Heart right ventricle (tissue), 16 donors: ENCODE data around the gene GFRA4. TPM values are rescaled to one million over a fixed set of nuclear protein-coding genes. Genes with fewer than 3 reads are reported as not detected.

Experiments
- ATAC-seq, 8 donors: fragments of 200-7000 bp; cut with Tn5 transposase; one replicate each; pipeline ENCODE4 v1.9.1; 2020; ENCODE audit warnings: mild to moderate bottlenecking in 8 of 8, moderate library complexity in 8 of 8, moderate number of reproducible peaks in 1 of 8
- DNase-seq, 2 donors: peaks; one replicate each; pipeline ENCODE4 v3.0.0-alpha.2; 2020
- H3K27ac ChIP-seq, 10 donors: fragments of 200-600 bp; sonication (generic) in 2 of 10; one replicate each; pipeline versions ENCODE4 v1.5.0 to v1.8.0; 2020 to 2022; ENCODE audit warnings: mild to moderate bottlenecking in 3 of 10
- H3K27me3 ChIP-seq, 7 donors: fragments of 200-600 bp; one replicate each; pipeline ENCODE4 v1.8.0; 2021 to 2022; ENCODE audit warnings: mild to moderate bottlenecking in 2 of 7
- H3K36me3 ChIP-seq, 9 donors: fragments of 200-600 bp; sonication (generic) in 1 of 9; one replicate each; pipeline versions ENCODE4 v1.5.0 to v1.8.0; 2020 to 2022; ENCODE audit warnings: mild to moderate bottlenecking in 2 of 9
- H3K4me1 ChIP-seq, 9 donors: fragments of 200-600 bp; sonication (generic) in 1 of 9; one replicate each; pipeline versions ENCODE4 v1.5.0 to v1.8.0; 2020 to 2022; ENCODE audit warnings: mild to moderate bottlenecking in 4 of 9
- H3K4me3 ChIP-seq, 10 donors: fragments of 200-600 bp; sonication (generic) in 2 of 10; one replicate each; pipeline versions ENCODE4 v1.5.0 to v1.8.0; 2020 to 2022; ENCODE audit warnings: mild to moderate bottlenecking in 7 of 10, moderate library complexity in 2 of 10
- H3K9me3 ChIP-seq, 11 donors: fragments of 200-600 bp in 10 of 11; sonication (generic) in 2 of 11; one replicate each; pipeline versions ENCODE4 v1.5.0 to v1.8.0; 2013 to 2022; ENCODE audit warnings: mild to moderate bottlenecking in 2 of 11, control low read depth in 1 of 11, moderate library complexity in 1 of 11
- WGBS, 2 donors: extraction: QIAGEN DNeasy Blood & Tissue Kit; methylation state at CpG; one replicate each; pipeline ENCODE4 v1.1.7; 2013; ENCODE audit warnings: inconsistent platforms in 1 of 2; 5-methylcytosine and 5-hydroxymethylcytosine counted together
- intact Hi-C, 10 donors: fragments of 100-400 bp; cut with DNase I; formaldehyde crosslinking; loops; one replicate each; pipeline versions ENCODE4 v1.11.1 to v1.14.2; 2022
- polyA plus RNA-seq, 2 donors: library from polyadenylated mRNA; stranded (reverse); fragments of 200-250 nt; gene quantifications; one replicate each; pipeline ENCODE4 v1.2.3, GENCODE V29; 2013
- total RNA-seq, 10 donors: library from RNA; stranded (reverse); fragmentation: NEBNext Ultra II Directional in 3 of 10; extraction: Animal tissue kit (Norgen Biotek cat#: 25700) in 3 of 10; gene quantifications; one replicate each; pipeline versions ENCODE4 v1.2.1 to v1.2.4, GENCODE V29; 2021 to 2023
- TF ChIP-seq, protein P1 (sequence below), 9 donors: fragments of 200-600 bp; sonication (generic) in 2 of 9; IDR thresholded peaks; one replicate each; pipeline versions ENCODE4 v1.5.0 to v1.8.0; 2021 to 2022; ENCODE audit warnings: antibody characterized with exemption in 9 of 9, mild to moderate bottlenecking in 5 of 9, moderate library complexity in 1 of 9
- donor health status: Arrhythmogenic right ventricular cardiomyopathy.
- donor health status: ischemic (EF 13 %, LVEDD 7.1; RV severe dilation, severe dysfunction).
- donor health status: healthy with polysubstance abuse.
- donor health status: DM: no; HTN: yes; CAD: no.
- donor health status: DM: no; HTN: no; CAD: no.
- donor health status: ischemic (EF 25% LVEDD 6.9; RV normal size, moderate dysfunction).
- donor health status: ischemic (EF 25% LVEDD 5.7; RV mildly dilated, moderate dysfunction).
- donor health status: healthy.
- donor health status: DM: yes; HTN: yes; CAD: no.
- donor health status: Ischemic cardiomyopathy.
- donor health status: ischemic (EF 35%, LVEDD 5.7; RV mildly dilated, moderate dysfunction).
- donor health status: nonischemic (EF 11% LVEDD 7.7; RV severe dilation, severe dysfunction).
- donor health status: DM: yes; HTN: yes; CAD: no.
- donor health status: PGD.
- donor health status: ischemic (EF 29% LVEDD 5.4; RV normal size, mild dysfunction).
- donor health status: nonischemic (EF 23%, LVEDD 6.1; RV moderate dilation, normal function).

GFRA4 gene
- total and polyA plus RNA-seq, 12 donors: not detected

DNA sequence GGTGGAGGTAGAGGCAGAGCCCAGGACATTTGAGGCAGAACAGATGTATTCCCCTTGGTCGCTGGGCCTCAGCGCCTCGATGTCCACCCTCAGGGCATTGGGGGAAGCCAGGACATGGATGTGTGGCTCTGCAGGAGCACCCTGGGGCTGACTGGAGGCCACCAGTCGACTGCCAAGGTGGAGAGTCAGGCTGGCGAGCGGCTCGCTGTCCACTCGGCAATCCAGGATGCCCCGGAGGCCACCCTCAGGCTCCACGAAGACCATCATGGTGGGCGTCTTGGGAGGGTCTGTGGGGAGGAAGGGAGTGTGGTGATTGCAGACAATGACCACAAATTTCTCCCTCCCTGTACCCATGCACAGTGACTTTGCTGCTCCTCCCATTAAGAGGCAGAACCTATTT, 26.8 kb upstream of the GFRA4 start:
- H3K4me3 ChIP-seq: no peak overlapping the region
- TF ChIP-seq, protein P1, sequence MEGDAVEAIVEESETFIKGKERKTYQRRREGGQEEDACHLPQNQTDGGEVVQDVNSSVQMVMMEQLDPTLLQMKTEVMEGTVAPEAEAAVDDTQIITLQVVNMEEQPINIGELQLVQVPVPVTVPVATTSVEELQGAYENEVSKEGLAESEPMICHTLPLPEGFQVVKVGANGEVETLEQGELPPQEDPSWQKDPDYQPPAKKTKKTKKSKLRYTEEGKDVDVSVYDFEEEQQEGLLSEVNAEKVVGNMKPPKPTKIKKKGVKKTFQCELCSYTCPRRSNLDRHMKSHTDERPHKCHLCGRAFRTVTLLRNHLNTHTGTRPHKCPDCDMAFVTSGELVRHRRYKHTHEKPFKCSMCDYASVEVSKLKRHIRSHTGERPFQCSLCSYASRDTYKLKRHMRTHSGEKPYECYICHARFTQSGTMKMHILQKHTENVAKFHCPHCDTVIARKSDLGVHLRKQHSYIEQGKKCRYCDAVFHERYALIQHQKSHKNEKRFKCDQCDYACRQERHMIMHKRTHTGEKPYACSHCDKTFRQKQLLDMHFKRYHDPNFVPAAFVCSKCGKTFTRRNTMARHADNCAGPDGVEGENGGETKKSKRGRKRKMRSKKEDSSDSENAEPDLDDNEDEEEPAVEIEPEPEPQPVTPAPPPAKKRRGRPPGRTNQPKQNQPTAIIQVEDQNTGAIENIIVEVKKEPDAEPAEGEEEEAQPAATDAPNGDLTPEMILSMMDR (IDR thresholded peaks at IDR 0.05): no peak
- no peaks in the 10 kb centered on the region for H3K27me3 ChIP-seq
- 91% methylated on average over 11 of the region's 11 CpGs for WGBS, 2 donors
- DNase-seq: no peak
- peaks cover 6 to 15% (median 13%) of the 10 kb centered on the region in 9 donors for H3K4me1 ChIP-seq
- intact Hi-C loops: loop anchor here in 1 of 10 donors (10.0 kb wide), 1 partner anchor 165 kb away; no protein-coding TSS in a partner anchor
- no peaks in the 10 kb centered on the region for H3K9me3 ChIP-seq
- peaks cover 0 to 37% (median 0%) of the 10 kb centered on the region in 9 donors for H3K36me3 ChIP-seq
- no peak overlapping the region for H3K27ac ChIP-seq
- no peak for ATAC-seq

DNA sequence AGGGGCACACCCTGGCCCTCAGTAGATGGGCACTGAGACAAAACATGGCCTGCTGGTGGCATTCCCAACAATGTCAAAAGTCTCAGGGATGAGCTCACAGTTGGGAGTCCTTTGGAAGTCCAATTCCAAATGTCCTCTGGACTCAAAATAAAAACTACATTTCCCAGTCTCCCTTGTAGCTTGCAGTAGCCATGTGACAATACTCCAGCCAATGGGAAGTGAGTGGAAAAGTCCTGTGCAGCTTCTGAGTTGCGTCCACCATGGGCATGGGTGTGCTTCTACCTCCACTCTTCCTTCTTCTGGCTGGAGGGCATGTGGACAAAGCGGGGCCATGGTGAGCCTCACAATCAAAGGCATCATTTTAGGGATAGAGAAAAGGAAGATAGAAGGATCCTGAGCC, 24.5 kb upstream of the GFRA4 start:
- ATAC-seq (peak; percentile 59 to 87 (median 74)), DNase-seq (peak in 1 of 2 donors; percentile 33)
- H3K4me3 ChIP-seq: no peak overlapping the region
- peak overlapping the region in 6 of 10 donors; percentile 28 to 76 (median 56) for H3K27ac ChIP-seq
- no peaks in the 10 kb centered on the region for H3K9me3 ChIP-seq
- 57 to 74% methylated on average over 2 of the region's 2 CpGs for WGBS, 2 donors
- peaks cover 0 to 15% (median 2%) of the 10 kb centered on the region in 7 donors for H3K27me3 ChIP-seq
- H3K4me1 ChIP-seq: peaks cover 6 to 15% (median 13%) of the 10 kb centered on the region in 9 donors
- peaks cover 0 to 26% (median 0%) of the 10 kb centered on the region in 9 donors for H3K36me3 ChIP-seq
- TF ChIP-seq, protein P1 (IDR thresholded peaks at IDR 0.05): no peak
- intact Hi-C loops: loop anchor here in 1 of 10 donors (10.0 kb wide), 1 partner anchor 167 kb away; no protein-coding TSS in a partner anchor

DNA sequence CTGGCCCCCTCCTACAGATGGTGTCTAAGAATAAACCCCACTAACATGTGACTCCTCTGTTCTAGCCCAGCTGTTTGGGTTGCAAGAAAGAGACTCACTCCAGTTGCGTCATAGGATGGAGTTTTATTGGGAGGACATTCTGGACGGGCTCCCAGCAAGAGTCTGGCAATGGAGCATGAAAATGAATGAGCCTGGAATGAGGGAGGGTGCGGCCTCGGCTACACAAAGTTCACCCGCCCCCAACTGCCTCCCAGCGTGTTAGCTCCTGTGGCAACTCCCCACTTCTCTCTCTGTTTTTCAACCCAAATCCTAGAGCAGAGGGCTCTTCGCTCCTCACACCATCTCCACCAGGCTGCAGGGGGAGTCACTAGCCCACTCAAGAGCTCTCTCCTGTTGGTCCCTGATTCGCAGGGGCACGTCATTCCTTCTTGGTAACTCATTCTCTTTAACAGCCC, 23.7 kb upstream of the GFRA4 start:
- DNase-seq: peak; percentile 73 to 86
- no peak overlapping the region for H3K4me3 ChIP-seq
- peaks cover 0 to 22% (median 0%) of the 10 kb centered on the region in 9 donors for H3K36me3 ChIP-seq
- peaks cover 0 to 22% (median 10%) of the 10 kb centered on the region in 7 donors for H3K27me3 ChIP-seq
- peak; percentile 78 to 92 (median 90) for ATAC-seq
- 23 to 24% methylated on average over 9 of the region's 9 CpGs for WGBS, 2 donors
- intact Hi-C loops: loop anchor here in 1 of 10 donors (10.0 kb wide), 1 partner anchor 168 kb away; no protein-coding TSS in a partner anchor
- H3K27ac ChIP-seq: peak overlapping the region in 9 of 10 donors; percentile 26 to 76 (median 55)
- H3K4me1 ChIP-seq: peaks cover 6 to 22% (median 16%) of the 10 kb centered on the region in 9 donors
- TF ChIP-seq, protein P1 (IDR thresholded peaks at IDR 0.05): peak in 1 of 9 donors; percentile 17
- no peaks in the 10 kb centered on the region for H3K9me3 ChIP-seq

DNA sequence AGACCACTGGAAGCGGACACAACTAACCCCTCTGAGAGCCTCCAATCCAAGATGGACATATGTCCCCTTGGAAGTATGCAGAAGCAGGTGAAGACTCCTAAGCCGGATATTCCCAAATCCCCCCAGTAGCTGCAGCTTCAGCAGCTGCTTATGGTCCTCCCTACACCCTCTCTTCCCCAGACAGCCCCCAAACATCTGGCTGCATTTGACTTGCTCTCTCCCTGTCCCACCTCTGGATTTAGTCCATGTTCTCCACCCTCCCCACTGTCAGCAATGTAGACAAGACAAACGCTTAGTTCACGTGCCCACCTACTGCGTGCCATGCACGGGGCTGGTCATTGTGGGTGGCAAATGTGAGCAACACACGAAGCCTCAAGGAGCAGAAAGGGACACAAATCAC, 23.2 kb upstream of the GFRA4 start:
- ATAC-seq: peak in 2 of 8 donors; percentile 1 to 2
- H3K36me3 ChIP-seq: peaks cover 0 to 20% (median 0%) of the 10 kb centered on the region in 9 donors
- DNase-seq: no peak
- H3K27ac ChIP-seq: peak overlapping the region in 5 of 10 donors; percentile 28 to 76 (median 35)
- WGBS, 2 donors: 62 to 77% methylated on average over 7 of the region's 7 CpGs
- peaks cover 6 to 27% (median 19%) of the 10 kb centered on the region in 9 donors for H3K4me1 ChIP-seq
- TF ChIP-seq, protein P1 (IDR thresholded peaks at IDR 0.05): no peak
- H3K27me3 ChIP-seq: peaks cover 0 to 27% (median 14%) of the 10 kb centered on the region in 7 donors
- intact Hi-C loops: loop anchor here in 1 of 10 donors (10.0 kb wide), 1 partner anchor 168 kb away; no protein-coding TSS in a partner anchor
- H3K4me3 ChIP-seq: no peak overlapping the region
- no peaks in the 10 kb centered on the region for H3K9me3 ChIP-seq
